HepG2 (cell line): ENCODE data around the gene HNF1B. TPM values are rescaled to one million over a fixed set of nuclear protein-coding genes. Genes with fewer than 3 reads are reported as not detected.
A peak's percentile ranks its signal among the peaks of the same experiment; 100 is the strongest.

Source experiments
- CENPT ChIP-seq: sonication (generic); formaldehyde crosslinking; IDR thresholded peaks from 2 replicates; pipeline ENCODE4 v1.8.0; 2022; ENCODE audit warnings: low read depth, mild to moderate bottlenecking, moderate library complexity, missing genetic modification reagents
- CREB1 ChIP-seq, 2 experiments: fragments of 450-650 bp in 1 of 2; IDR thresholded peaks; 2 replicates each; pipeline ENCODE4 v1.6.1; 2016 to 2017; ENCODE audit warnings: control low read depth in 1 of 2, mild to moderate bottlenecking in 1 of 2, missing compliant biosample characterization in 1 of 2, missing genetic modification characterization in 1 of 2
- ERF ChIP-seq: IDR thresholded peaks from 2 replicates; pipeline ENCODE4 v1.6.1; 2018; ENCODE audit warnings: missing biosample characterization, missing genetic modification reagents
- ESRRA ChIP-seq: sonication (generic); formaldehyde crosslinking; IDR thresholded peaks from 2 replicates; pipeline ENCODE4 v1.5.1; 2020; ENCODE audit warnings: mild to moderate bottlenecking, low read depth, missing genetic modification reagents
- RBM22 ChIP-seq: fragments of 200-400 bp; formaldehyde crosslinking; optimal IDR thresholded peaks from 2 replicates; pipeline ENCODE3; 2017; ENCODE audit warnings: mild to moderate bottlenecking, low read length, moderate library complexity
- SRSF1 ChIP-seq: fragments of 200-400 bp; formaldehyde crosslinking; optimal IDR thresholded peaks from 2 replicates; pipeline ENCODE3; 2017; ENCODE audit warnings: mild to moderate bottlenecking, low read depth, low read length, moderate library complexity
- polyA plus RNA-seq, 8 experiments: library from polyadenylated mRNA; depleted of rRNA in 3 of 8; stranded (reverse) in 7 of 8; unstranded in 1 of 8; fragments of >200 nt; fragmentation: Illumina TruSeq in 4 of 8; extraction: Trizol in 4 of 8; gene quantifications; 2 replicates each; pipeline versions ENCODE4 v1.2.1 to v1.2.3, GENCODE V29; 2011 to 2016; ENCODE audit warnings: low read depth in 4 of 8, missing spikeins in 1 of 8, mixed read lengths in 1 of 8; ENCODE audit not compliant: insufficient read depth in 1 of 8
- total RNA-seq, 5 experiments: library from RNA; depleted of rRNA; stranded (reverse); fragments of >200 nt; fragmentation: Illumina TruSeq; extraction: Trizol; gene quantifications; 2 replicates each; pipeline ENCODE4 v1.2.3, GENCODE V29; 2016; ENCODE audit warnings: low read depth in 1 of 5
- TF ChIP-seq, protein P1 (sequence below): sonication (generic); formaldehyde crosslinking; IDR thresholded peaks from 2 replicates; pipeline ENCODE4 v1.5.0; 2020; ENCODE audit warnings: mild to moderate bottlenecking, low read depth, missing genetic modification reagents, borderline replicate concordance
- TF ChIP-seq, protein P2 (sequence below): sonication (generic); formaldehyde crosslinking; IDR thresholded peaks from 2 replicates; pipeline ENCODE4 v1.4.0; 2020; ENCODE audit warnings: missing genetic modification reagents, borderline replicate concordance
- TF ChIP-seq, protein P3 (sequence below): sonication (generic); formaldehyde crosslinking; IDR thresholded peaks from 2 replicates; pipeline ENCODE4 v1.4.0; 2020; ENCODE audit warnings: missing genetic modification reagents
- TF ChIP-seq, protein P4 (sequence below): sonication (generic); formaldehyde crosslinking; IDR thresholded peaks from 2 replicates; pipeline ENCODE4 v1.4.0; 2020; ENCODE audit warnings: missing genetic modification reagents

Gene HNF1B
- total and polyA plus RNA-seq, 2 of the 13 experiments (the other 11 are each of a cell fraction or from before 2014, with no cell fraction given) = 1.9 to 5.3 TPM

DNA sequence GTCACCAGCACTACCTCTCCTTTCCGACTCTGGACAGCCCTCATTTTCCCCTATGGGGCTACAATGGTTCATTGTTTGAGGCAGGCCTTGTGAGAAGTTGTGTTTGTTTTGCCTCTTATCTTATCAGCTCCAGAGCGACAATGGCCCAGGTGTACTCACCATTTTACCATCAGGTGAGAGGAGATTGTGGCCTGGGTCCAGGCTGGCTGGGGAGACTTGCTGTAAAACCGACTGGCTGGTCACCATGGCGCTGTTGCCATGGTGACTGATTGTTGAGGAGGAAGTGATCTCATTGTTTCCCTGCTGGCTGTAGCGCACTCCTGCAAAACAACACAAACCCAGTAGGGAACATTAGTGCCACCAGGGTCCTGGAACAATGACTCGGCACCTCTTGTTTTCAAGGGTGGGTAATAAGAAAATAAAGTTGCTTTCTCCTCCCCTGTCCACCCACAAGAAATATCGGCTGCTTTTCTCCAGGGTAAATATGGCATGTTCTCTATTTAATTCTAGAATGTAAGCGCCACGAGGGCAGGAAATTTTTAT, 34.4 kb downstream of the HNF1B start (continued):
- TF ChIP-seq, protein P1, sequence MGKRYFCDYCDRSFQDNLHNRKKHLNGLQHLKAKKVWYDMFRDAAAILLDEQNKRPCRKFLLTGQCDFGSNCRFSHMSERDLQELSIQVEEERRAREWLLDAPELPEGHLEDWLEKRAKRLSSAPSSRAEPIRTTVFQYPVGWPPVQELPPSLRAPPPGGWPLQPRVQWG (CRISPR knock-in tag) = no peak
- TF ChIP-seq ERF (CRISPR knock-in tag) (no peak; the same call in 1 of the 2 replicates), SRSF1 (no peak), CREB1 (IDR thresholded peaks at IDR 0.05) (no peak; the same call in 1 of the 2 replicates), CREB1 (CRISPR knock-in tag; IDR thresholded peaks at IDR 0.05) (peak; percentile 58), RBM22 (peak; percentile 91), CENPT (CRISPR knock-in tag) (no peak), ESRRA (CRISPR knock-in tag) (no peak)
- TF ChIP-seq, protein P2, sequence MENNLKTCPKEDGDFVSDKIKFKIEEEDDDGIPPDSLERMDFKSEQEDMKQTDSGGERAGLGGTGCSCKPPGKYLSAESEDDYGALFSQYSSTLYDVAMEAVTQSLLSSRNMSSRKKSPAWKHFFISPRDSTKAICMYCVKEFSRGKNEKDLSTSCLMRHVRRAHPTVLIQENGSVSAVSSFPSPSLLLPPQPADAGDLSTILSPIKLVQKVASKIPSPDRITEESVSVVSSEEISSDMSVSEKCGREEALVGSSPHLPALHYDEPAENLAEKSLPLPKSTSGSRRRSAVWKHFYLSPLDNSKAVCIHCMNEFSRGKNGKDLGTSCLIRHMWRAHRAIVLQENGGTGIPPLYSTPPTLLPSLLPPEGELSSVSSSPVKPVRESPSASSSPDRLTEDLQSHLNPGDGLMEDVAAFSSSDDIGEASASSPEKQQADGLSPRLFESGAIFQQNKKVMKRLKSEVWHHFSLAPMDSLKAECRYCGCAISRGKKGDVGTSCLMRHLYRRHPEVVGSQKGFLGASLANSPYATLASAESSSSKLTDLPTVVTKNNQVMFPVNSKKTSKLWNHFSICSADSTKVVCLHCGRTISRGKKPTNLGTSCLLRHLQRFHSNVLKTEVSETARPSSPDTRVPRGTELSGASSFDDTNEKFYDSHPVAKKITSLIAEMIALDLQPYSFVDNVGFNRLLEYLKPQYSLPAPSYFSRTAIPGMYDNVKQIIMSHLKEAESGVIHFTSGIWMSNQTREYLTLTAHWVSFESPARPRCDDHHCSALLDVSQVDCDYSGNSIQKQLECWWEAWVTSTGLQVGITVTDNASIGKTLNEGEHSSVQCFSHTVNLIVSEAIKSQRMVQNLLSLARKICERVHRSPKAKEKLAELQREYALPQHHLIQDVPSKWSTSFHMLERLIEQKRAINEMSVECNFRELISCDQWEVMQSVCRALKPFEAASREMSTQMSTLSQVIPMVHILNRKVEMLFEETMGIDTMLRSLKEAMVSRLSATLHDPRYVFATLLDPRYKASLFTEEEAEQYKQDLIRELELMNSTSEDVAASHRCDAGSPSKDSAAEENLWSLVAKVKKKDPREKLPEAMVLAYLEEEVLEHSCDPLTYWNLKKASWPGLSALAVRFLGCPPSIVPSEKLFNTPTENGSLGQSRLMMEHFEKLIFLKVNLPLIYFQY (CRISPR knock-in tag) = no peak; the same call in 1 of the 2 replicates
- TF ChIP-seq, protein P3, sequence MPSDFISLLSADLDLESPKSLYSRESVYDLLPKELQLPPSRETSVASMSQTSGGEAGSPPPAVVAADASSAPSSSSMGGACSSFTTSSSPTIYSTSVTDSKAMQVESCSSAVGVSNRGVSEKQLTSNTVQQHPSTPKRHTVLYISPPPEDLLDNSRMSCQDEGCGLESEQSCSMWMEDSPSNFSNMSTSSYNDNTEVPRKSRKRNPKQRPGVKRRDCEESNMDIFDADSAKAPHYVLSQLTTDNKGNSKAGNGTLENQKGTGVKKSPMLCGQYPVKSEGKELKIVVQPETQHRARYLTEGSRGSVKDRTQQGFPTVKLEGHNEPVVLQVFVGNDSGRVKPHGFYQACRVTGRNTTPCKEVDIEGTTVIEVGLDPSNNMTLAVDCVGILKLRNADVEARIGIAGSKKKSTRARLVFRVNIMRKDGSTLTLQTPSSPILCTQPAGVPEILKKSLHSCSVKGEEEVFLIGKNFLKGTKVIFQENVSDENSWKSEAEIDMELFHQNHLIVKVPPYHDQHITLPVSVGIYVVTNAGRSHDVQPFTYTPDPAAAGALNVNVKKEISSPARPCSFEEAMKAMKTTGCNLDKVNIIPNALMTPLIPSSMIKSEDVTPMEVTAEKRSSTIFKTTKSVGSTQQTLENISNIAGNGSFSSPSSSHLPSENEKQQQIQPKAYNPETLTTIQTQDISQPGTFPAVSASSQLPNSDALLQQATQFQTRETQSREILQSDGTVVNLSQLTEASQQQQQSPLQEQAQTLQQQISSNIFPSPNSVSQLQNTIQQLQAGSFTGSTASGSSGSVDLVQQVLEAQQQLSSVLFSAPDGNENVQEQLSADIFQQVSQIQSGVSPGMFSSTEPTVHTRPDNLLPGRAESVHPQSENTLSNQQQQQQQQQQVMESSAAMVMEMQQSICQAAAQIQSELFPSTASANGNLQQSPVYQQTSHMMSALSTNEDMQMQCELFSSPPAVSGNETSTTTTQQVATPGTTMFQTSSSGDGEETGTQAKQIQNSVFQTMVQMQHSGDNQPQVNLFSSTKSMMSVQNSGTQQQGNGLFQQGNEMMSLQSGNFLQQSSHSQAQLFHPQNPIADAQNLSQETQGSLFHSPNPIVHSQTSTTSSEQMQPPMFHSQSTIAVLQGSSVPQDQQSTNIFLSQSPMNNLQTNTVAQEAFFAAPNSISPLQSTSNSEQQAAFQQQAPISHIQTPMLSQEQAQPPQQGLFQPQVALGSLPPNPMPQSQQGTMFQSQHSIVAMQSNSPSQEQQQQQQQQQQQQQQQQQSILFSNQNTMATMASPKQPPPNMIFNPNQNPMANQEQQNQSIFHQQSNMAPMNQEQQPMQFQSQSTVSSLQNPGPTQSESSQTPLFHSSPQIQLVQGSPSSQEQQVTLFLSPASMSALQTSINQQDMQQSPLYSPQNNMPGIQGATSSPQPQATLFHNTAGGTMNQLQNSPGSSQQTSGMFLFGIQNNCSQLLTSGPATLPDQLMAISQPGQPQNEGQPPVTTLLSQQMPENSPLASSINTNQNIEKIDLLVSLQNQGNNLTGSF (CRISPR knock-in tag) = no peak
- TF ChIP-seq, protein P4, sequence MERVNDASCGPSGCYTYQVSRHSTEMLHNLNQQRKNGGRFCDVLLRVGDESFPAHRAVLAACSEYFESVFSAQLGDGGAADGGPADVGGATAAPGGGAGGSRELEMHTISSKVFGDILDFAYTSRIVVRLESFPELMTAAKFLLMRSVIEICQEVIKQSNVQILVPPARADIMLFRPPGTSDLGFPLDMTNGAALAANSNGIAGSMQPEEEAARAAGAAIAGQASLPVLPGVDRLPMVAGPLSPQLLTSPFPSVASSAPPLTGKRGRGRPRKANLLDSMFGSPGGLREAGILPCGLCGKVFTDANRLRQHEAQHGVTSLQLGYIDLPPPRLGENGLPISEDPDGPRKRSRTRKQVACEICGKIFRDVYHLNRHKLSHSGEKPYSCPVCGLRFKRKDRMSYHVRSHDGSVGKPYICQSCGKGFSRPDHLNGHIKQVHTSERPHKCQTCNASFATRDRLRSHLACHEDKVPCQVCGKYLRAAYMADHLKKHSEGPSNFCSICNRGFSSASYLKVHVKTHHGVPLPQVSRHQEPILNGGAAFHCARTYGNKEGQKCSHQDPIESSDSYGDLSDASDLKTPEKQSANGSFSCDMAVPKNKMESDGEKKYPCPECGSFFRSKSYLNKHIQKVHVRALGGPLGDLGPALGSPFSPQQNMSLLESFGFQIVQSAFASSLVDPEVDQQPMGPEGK (CRISPR knock-in tag) = peak; percentile 61
